ENCODE measurements around the gene MED13L.

- no peak for TF ChIP-seq ZFP30 (CRISPR knock-in tag; IDR thresholded peaks at IDR 0.05)
- TF ChIP-seq TSHZ2 (CRISPR knock-in tag; IDR thresholded peaks at IDR 0.05): peak; percentile 81
- TF ChIP-seq ZNF8 (CRISPR knock-in tag; IDR thresholded peaks at IDR 0.05): no peak
These were observed 127.5 kb downstream of the MED13L start for GRCh38 chr12:116150001-116150400.
